HG02759 (cell line): ENCODE measurements around the gene SYT6.

Source experiments
- ATAC-seq: cut with Tn5 transposase; IDR thresholded peaks from one replicate; pipeline ENCODE4 v1.9.1; 2021; ENCODE audit warnings: mild to moderate bottlenecking, moderate library complexity; ENCODE audit not compliant: unreplicated experiment

Gene SYT6

GRCh38 chr1:114153261-114154145, at the start of gene SYT6:
Gene SYT6 (minus strand): TSS chr1:114153869. CDS start chr1:114153772, 97 bp downstream.
- no peak for ATAC-seq

GRCh38 chr1:114201486-114201885, 47.8 kb upstream of the SYT6 start:
- no peak for ATAC-seq

- ATAC-seq: no peak
These were observed 45.4 kb upstream of the SYT6 start for GRCh38 chr1:114199017-114199594.

- ATAC-seq: no peak
These were observed 43.6 kb upstream of the SYT6 start for GRCh38 chr1:114196992-114197907.

GRCh38 chr1:114195819-114196218, 42.1 kb upstream of the SYT6 start:
- no peak for ATAC-seq

GRCh38 chr1:114192328-114192727, 38.7 kb upstream of the SYT6 start:
- no peak for ATAC-seq

GRCh38 chr1:114189398-114189797, 35.7 kb upstream of the SYT6 start:
- no peak for ATAC-seq

GRCh38 chr1:114181356-114181755, 27.7 kb upstream of the SYT6 start:
- ATAC-seq: no peak

- ATAC-seq: no peak
These were observed 27.1 kb upstream of the SYT6 start for GRCh38 chr1:114180742-114181141.

- ATAC-seq: no peak
These were observed 25.3 kb upstream of the SYT6 start for GRCh38 chr1:114178936-114179335.

- no peak for ATAC-seq
These were observed 23.6 kb upstream of the SYT6 start for GRCh38 chr1:114177282-114177681.

- ATAC-seq: no peak
These were observed 22.7 kb upstream of the SYT6 start for GRCh38 chr1:114176366-114176765.

- ATAC-seq: no peak
These were observed 20.0 kb upstream of the SYT6 start for GRCh38 chr1:114173680-114174079.

- ATAC-seq: no peak
These were observed 15.8 kb upstream of the SYT6 start for GRCh38 chr1:114169509-114169908.

- no peak for ATAC-seq
These were observed 13.6 kb upstream of the SYT6 start for GRCh38 chr1:114167226-114167625.

GRCh38 chr1:114164840-114165543, 11.3 kb upstream of the SYT6 start:
- peak; percentile 68 for ATAC-seq

GRCh38 chr1:114159941-114160340, 6.3 kb upstream of the SYT6 start:
- ATAC-seq: no peak

- ATAC-seq: no peak
These were observed 3.6 kb upstream of the SYT6 start for GRCh38 chr1:114157275-114157660.

GRCh38 chr1:114156538-114157274, 3.0 kb upstream of the SYT6 start:
- no peak for ATAC-seq

GRCh38 chr1:114155706-114156105, 2.0 kb upstream of the SYT6 start:
- ATAC-seq: no peak
